GM18502 (cell line): Measurements from ENCODE around the gene UTP15.
A peak's percentile ranks its signal among the peaks of the same experiment; 100 is the strongest.

Experiments
- ATAC-seq: cut with Tn5 transposase; IDR thresholded peaks from one replicate; pipeline ENCODE4 v1.9.1; 2021; ENCODE audit warnings: mild to moderate bottlenecking; ENCODE audit not compliant: unreplicated experiment, poor library complexity

The UTP15 gene

DNA sequence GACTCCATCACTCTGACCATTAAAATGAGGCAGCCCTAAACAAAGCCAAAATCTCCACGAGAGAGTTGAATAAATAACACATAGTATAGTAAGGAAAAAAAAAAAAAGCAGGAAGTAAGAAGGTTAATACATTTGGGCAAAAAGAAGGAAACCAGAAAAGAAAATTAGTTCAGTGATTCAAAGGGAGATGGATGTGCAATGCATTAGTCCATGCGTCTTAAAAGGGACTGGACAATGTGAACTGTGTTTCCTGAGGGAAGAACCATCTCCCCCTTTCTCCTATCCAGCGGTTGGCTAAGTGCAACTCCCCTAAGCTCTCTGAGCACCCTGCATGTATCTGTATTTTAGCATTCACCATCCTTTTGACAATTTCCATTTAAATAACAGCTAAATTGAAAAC, 1.5 kb upstream of the UTP15 start:
- no peak for ATAC-seq

DNA sequence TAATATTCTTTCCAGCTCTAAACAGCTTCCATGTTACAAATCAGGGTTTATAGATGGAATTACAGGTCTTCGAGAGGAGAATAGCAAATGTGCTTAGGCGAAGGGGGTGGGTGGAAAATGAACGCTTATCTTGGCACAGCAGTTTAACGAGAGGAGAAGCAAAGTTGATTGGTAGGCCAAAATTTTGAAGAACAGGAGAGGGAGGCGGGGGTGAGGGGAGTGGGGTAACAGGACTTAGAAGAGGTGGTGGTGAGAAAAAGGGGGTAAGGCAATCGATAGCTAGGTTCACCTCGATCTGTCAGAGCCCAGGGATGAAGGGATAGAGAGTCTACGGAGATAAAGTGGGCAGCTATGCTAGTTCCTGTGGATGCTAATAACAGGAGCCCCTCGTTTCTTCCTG, 868 bp upstream of the UTP15 start:
- ATAC-seq: peak; percentile 9

DNA sequence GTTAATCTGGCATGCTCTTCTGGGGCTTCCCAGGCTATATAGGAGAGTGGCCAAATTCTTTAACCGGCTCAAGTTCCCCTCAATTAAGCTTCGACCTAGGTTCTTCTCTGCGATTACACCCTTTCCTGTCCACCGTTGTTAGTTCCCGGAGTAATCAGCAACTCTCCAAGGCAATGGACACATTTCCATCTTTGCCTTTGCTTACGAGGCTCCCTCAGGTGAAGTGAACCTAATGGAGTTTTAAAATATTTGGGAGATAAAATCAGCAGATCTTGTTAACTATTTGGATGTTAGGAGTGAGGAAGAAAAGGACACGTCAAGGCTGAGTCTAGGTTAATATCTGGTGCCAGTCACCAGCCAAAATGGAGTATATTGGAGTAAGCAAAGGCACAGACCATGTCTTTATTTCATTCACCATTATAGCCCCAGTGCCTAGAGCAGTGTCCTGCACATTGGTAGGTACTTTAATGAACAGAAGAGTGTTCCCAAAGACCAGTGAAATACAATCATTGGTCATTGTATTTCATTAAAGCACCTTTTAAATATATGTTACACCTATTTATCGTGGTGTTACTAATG, 515 bp downstream of the UTP15 start:
- ATAC-seq: peak; percentile 35

DNA sequence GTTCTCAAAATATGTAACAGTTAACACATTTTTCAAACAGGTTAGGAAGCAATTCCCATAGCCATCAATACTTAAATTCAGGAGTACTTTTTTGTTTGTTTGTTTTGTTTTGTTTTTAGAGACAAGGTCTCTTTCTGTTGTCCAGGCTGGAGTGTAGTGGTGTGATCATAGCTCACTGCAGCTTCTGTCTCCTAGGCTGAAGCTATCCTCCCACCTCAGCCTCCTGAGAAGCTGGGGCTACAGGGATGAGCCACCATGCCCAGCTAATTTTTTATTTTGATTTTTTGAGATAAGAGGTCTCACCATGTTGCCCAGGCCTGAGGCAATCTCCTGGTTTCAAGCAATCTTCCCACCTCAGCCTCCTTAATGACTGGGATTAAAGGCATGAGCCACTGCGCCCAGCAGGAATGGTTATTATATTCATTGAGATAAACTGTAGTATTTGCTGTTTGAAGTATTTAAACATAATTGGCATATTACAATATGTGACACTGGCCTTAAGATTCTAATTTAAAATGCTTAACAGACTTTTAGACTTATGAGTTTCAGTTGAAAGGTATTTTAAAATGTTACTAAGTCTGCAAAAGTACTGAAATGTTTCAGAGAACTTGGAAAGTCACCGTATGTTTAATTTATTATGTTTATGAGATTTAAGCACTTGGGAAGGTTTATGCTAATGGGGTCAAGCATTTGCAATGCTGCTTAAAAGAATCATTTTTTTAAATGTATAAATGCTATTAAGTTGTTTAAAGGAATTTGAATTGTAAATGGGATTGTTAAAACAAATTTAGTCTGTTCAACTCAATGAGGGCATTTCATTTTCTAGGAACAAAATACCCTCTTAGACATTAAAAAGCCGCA, 17.0 kb downstream of the UTP15 start:
- ATAC-seq: no peak

DNA sequence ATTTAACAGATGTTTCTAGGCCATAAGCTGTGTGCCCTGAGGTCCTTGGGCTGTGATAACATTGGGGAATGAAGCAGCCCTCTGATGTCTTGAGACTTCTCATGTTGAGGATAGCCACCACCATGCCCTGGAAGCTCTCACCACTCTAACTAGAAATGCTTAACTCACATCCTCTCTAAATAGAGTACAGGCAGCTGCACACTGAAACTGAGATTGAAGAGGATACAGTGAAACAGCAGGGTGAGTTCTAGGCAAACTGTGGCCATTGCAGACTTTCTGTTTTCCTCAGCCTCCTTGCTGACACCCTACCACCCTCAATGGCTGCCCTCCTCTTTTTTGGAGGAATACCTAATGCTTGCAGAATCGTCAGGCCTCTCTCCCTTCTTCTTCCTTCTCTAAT, 22.4 kb downstream of the UTP15 start:
- peak; percentile 75 for ATAC-seq

DNA sequence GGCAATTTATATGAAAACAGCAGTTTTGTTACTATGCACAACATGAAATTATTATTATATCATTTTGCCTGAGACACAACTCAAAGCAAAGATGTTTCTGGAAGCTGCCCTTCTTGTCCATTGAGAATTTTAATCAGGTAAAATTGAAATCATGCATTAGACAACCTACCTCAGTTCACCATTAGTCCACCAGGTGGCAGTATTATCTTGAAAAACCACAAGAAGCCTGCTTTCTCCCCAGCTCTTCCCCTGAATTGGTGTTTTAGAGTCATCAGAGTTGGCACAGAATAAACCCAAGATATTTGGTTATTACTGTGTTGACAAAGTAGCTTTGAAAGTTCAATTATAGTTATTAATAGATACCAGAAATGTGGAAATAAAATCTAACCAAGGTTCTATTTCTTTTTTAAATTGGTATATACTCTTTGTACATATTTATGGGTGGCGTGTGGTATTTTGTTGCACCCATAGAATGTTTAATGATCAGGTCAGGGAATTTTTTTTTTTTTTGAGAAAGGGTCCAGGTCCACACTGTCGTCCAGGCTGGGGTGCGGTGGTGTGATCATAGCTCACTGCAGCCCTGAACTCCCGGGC, 25.7 kb downstream of the UTP15 start:
- peak; percentile 70 for ATAC-seq

DNA sequence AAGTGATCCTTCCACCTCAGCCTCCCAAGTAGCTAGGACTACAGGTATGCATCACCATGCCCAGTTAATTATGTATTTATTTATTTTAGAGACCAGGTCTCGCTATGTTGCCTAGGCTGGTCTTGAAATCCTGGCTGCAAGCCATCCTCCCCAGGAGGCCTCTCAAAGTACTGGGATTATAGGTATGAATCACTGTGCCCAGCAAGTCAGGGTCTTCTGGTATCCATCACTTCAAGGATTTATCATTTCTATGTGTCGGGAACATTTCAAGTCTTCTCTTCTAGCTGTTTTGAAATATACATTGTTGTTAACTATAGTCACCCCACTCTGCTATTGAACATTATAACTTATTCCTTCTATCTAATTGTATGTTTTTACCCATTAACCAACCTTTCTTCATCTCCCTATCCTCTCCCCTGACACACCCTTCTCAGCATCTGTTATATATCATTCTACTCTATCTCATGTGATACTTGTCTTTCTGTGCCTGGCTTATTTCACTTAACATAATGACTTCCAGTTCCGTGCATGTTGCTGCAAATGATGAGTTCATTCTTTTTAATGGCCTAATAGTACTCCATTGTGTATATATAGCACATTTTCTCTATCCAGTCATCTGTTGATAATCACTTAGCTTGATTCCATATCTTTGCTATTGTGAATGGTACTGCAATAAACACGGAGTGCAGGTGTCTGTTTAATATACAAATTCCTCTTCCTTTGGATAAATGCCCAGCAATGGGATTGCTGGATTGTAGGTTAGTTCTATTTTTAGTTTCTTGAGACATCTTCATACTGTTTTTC, 26.4 kb downstream of the UTP15 start:
- no peak for ATAC-seq

DNA sequence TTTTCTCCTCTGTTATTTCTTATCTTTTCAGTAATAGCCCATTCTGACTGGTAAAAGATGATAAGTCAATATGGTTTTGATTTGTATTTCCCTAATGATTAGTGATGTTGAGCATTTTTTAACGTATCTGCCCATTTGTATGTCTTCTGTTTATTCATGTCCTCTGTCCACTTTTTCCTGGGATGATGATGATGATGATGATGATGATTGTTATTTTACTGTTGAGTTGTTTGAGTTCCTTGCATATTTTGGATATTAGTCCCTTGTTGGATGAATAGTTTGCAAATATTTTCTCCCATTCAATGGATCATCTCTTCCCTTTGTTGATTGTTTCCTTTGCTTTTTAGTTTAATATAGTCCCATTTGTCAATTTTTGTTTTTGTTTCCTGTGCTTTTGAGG, 27.0 kb downstream of the UTP15 start:
- ATAC-seq: no peak

DNA sequence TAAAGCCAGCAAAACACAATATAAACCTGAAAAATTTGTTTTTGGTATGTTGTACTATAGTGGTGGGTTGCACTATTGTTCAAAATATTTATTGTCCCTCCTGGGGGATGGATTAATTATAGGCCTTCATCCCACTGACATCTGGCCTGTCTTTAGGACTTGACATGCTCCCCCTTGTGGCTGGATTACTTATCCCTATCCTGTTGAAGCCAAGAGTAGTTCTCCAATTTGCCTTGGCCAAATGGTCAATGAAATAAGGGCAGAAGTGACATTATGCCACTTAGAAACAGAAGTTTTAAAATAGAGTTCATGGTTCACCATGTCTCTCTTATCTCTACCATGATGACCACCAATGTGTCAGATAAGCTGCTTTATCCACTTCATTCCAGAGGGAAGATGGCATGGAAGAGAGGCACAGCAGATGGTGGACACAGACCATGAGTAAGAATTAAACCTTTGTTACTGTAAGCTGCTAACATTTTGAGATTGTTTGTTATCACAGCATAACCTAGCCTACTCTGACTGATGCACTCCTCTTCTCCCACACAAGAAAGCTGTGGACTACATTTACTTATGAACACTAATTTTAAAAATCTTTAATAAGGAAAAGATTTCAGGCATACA, 31.3 kb downstream of the UTP15 start:
- no peak for ATAC-seq

DNA sequence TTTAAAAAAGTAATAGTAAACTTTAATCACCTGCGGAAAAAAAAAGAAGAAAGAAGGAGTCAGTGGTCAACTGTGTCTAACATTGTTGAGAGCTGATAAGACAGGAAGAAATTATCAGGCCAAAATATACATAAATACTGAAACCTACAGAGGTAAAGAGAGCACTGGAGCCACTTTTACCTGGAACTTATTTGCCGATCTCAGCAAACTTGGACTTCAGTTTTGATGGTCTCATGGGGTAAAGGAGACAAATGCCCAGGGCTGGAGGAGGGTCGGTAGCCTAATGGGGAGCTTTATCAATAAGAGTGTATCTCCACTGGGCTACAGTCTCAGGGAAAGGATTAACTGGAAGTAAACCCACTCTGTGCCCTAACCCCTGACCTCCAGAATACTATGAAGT, 33.8 kb downstream of the UTP15 start:
- no peak for ATAC-seq

DNA sequence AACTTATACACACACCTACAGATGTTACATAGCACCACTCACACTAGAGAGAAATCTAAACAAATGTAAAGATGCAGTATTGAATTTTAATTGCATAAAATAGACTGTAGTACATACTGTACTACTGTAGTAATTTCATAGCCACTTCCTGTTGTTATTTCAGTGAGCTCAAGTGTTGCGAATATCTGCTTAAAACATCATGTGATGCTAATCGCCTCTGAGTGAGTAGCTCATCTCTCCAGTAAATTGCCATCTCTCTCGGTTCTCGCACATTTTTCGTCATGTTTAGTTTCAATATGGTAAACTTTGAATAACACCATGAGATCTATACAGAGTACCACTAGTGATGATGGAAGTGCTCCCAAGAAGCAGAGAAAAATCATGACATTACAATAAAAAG, 38.5 kb downstream of the UTP15 start:
- ATAC-seq: no peak

DNA sequence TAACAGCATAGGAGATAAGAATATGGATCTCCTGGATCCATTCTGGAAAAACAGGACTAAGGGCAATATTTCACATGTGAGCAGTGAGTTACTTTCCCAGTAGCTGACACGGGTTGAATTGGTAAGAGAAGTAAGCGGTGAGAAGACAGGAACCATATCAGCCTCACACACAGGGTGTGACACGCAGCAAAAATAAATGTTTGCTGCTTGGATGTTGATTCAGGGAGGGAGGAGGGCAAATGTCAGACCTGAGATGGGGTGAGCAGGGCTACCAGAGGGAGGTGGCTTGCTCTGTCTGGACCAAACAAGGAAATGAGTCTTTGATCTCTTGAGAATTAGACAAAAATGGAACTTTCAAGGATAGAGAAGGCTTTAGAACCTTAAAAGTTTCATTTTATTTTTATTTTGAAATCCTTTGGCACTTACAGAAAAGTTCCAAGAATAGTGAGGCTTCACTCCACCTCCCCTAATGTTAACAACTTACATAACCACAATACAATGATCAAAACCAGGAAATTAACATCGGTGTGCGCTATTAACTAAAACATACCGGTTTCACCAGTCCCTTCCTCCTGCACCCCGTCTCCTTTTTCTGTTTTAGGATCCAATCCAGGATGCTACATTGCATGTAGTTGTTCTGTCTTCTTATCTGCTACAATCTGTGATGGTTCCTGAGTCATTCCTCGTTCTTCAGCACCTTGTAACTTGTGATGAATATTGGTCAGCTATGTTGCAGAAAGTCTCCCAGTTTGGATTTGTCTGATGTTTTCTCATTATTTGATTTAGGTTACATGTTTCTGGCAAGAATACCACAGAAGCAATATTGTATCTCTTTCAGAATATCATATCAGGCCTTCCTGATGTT, 39.9 kb downstream of the UTP15 start:
- ATAC-seq: no peak

DNA sequence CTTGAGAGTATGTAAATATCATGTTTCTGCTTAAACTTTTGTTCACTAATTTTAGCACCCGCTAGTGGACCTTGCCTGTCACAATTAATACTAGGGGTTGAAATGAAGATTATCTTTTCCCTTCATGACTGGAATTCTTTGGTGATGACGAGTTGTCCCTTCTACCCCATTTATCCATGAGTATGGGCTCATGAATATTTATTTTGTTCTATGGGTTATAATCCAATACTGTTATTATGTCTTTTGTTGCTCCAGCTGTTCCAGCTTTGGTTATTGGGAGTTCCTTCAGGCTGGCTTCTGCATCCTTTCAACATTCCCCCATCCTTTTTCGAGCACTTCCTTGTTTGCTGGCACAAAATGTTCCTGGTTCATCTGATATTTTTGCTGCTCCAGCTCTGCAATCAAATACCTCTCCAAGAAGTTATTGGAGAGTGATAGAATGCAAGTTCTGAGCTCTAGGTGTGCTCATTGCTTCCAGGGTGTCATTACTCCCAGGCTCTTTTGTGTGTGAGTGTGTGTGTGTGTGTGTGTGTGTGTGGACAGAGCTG, 40.7 kb downstream of the UTP15 start:
- ATAC-seq: no peak

DNA sequence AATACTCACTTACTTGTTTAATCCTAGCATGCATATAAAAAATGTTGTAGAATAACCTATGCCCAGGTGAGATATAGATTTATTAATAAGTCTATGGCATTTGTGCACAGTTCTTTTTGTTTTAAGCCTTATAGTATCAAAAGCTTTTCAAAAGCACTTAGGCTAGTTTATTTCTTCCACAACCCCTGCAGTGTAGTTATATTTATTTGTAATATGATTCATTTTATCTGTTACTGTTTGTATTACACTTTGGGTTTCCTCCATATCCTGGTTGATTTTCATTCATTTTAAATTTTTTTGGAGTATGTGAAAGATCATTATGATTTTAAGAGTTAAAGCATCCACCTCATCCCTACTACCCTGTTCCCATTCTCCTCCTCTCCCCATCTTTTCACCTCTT, 41.7 kb downstream of the UTP15 start:
- ATAC-seq: no peak

DNA sequence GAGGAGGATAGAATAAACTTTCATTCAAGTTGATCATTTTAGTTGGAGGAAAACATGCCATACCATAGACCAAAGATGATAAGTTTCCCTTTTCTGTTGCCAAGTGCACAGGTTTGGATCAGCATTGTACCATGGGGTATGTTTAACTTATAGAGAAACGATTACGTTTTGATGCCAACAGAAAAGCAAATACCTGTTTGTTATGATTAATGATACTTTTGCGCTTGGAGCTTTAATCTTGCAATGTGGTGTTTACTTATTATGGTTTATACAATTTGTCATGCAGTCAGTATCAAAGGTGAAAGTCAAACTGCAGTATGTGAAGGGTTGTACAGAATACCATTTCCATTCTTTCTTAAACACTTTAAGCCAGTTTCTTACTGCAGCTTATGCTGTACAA, 47.3 kb downstream of the UTP15 start:
- no peak for ATAC-seq

DNA sequence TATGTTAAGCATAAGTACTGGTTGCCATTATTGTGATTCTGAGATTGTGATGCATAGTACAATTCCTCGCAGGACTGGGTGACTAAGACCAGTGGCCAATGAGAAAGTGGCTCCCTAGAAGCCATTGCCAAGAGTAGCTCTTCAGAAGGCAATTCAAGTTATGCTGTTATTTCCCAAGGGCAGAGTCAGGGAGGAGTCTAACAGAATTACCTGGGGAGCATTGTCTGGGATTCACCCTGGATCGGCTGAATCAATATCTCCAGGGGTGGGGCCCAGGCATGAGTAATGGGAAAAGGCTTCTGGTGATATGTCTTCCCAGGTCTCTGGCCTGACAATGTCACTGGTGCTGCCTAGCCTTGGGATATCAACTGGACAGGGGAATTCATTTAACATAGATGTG, 49.5 kb downstream of the UTP15 start:
- no peak for ATAC-seq

DNA sequence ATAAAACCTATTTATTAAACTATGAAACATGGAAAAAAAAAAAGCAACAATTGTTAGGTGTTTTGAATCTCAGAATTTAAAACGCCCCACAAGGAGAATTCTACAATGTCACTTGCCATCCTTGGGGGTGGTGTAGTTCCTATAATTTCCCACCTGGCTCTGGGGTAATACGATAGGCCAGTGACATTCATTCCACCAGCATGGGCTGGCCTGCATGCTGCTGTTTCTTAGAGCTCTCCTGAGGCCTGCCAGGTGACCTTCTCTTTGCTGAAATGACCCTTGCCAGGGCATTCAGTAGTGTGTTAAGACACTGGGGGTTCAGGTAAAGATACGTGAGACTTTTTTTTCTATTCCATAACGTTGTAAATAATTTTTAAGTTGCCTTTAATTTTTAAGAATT, 50.4 kb downstream of the UTP15 start:
- no peak for ATAC-seq

DNA sequence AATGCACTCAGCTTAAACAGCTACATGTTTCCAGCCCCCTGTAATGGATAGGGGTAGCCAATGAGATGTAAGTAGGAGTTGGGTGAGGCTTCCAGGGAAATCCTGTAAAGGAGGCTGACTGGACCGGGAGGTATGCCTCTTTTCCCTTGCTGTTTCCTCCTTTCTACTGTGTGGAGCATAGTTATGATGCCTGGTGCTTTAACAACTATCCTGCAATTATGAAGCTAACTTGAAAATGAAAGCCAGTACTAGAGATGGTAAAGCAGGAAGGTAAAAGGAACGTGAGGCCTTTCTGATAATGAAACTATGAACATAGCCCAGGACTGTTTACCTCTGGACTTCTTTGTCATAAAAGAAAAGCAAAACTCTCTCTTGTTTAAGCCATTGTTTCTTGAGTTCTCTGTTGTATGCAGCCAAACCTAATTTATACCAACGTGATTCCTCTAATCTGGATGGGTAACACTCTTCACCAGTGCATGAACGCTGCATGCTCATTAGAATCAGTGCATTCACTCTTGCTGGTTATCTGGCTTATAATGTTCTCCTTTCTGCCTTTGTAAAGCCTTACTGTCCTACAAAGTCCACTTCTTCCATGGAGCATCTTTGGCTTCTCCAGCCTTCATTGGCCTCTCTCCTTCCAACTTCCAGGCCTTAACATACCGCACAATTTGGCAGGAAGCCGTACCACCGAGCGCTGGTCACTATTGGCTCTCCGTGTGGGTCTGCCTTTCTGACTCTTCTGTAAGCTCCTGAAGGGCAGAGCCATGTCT, 52.2 kb downstream of the UTP15 start:
- peak; percentile 52 for ATAC-seq
